Fibroblast of the aortic adventitia (primary cell): ENCODE measurements around the gene CLEC16A. TPM values are rescaled to one million over a fixed set of nuclear protein-coding genes. Genes with fewer than 3 reads are reported as not detected.
A peak's percentile ranks its signal among the peaks of the same experiment; 100 is the strongest.

Experiments
- DNase-seq: peaks from one replicate; pipeline ENCODE4 v3.0.0-alpha.2; 2010; ENCODE audit warnings: low read depth
- H3K4me3 ChIP-seq: 2 replicates; pipeline ENCODE4 v1.5.1; 2011; ENCODE audit warnings: low read depth, mild to moderate bottlenecking, control low read depth, low read length, moderate library complexity
- CTCF ChIP-seq: IDR thresholded peaks from 2 replicates; pipeline ENCODE4 v1.5.1; 2011; ENCODE audit warnings: mild to moderate bottlenecking, low read length, control low read depth, inconsistent platforms; ENCODE audit not compliant: insufficient read depth
- total RNA-seq: library from RNA; depleted of rRNA; stranded (reverse); fragments of >200 nt; gene quantifications from 2 replicates; pipeline ENCODE4 v1.2.3, GENCODE V29; 2012; ENCODE audit warnings: low replicate concordance

The CLEC16A gene
- total RNA-seq, 1 donor = 16.3 TPM

- no peak for DNase-seq
- H3K4me3 ChIP-seq = no peak overlapping the region
- TF ChIP-seq CTCF = no peak
Measured at GRCh38 chr16:10950393-10950792, 6.0 kb downstream of the CLEC16A start.

GRCh38 chr16:10951026-10951425 is 6.7 kb downstream of the CLEC16A start:
- TF ChIP-seq CTCF = no peak
- DNase-seq = no peak
- H3K4me3 ChIP-seq = no peak overlapping the region

- DNase-seq = no peak
- H3K4me3 ChIP-seq = no peak overlapping the region
- TF ChIP-seq CTCF = no peak
Measured at GRCh38 chr16:10954903-10955302, 10.5 kb downstream of the CLEC16A start.

- no peak for TF ChIP-seq CTCF
- H3K4me3 ChIP-seq = no peak overlapping the region
- no peak for DNase-seq
Measured at GRCh38 chr16:10957771-10958482, 13.6 kb downstream of the CLEC16A start.

GRCh38 chr16:10959161-10959560 is 14.8 kb downstream of the CLEC16A start:
- H3K4me3 ChIP-seq = no peak overlapping the region
- no peak for DNase-seq
- TF ChIP-seq CTCF = no peak

- DNase-seq = peak; percentile 81
- TF ChIP-seq CTCF = no peak
- no peak overlapping the region for H3K4me3 ChIP-seq
Measured at GRCh38 chr16:10961231-10961630, 16.9 kb downstream of the CLEC16A start.
